Mesendoderm (in vitro differentiated cells): ENCODE data around the gene NEXMIF.

Experiments used
- DNase-seq: peaks from one replicate; pipeline ENCODE4 v3.0.0; 2013
- H2AK5ac ChIP-seq: 2 replicates; pipeline ENCODE4 v1.6.1; 2013; ENCODE audit warnings: low read length, inconsistent platforms
- H2BK120ac ChIP-seq: 2 replicates; pipeline ENCODE4 v1.6.1; 2013; ENCODE audit warnings: low read depth, mild to moderate bottlenecking, low read length, moderate library complexity, mixed read lengths
- H2BK15ac ChIP-seq: replicated peaks from 2 replicates; pipeline ENCODE4 v1.6.1; 2013; ENCODE audit warnings: low read depth, mild to moderate bottlenecking, moderate library complexity
- H2BK5ac ChIP-seq: 2 replicates; pipeline ENCODE4 v1.6.1; 2013; ENCODE audit warnings: low read length, inconsistent platforms
- H3K18ac ChIP-seq: 2 replicates; pipeline ENCODE4 v1.6.1; 2013; ENCODE audit warnings: mild to moderate bottlenecking, low read length, mixed read lengths
- H3K23ac ChIP-seq: one replicate; pipeline ENCODE4 v1.6.1; 2013; ENCODE audit warnings: low read length
- H3K27ac ChIP-seq: 2 replicates; pipeline ENCODE4 v1.5.1; 2013; ENCODE audit warnings: low read depth, mild to moderate bottlenecking, inconsistent platforms, low read length, moderate library complexity
- H3K27me3 ChIP-seq: 2 replicates; pipeline ENCODE4 v1.6.1; 2013; ENCODE audit warnings: low read length, control low read depth, mild to moderate bottlenecking, inconsistent platforms; ENCODE audit not compliant: insufficient read depth, poor library complexity
- H3K36me3 ChIP-seq: 2 replicates; pipeline ENCODE4 v1.6.1; 2013; ENCODE audit warnings: low read length, inconsistent platforms; ENCODE audit not compliant: control insufficient read depth, insufficient read depth
- H3K4ac ChIP-seq: one replicate; pipeline ENCODE4 v1.6.1; 2013; ENCODE audit warnings: low read depth, mild to moderate bottlenecking, low read length, moderate library complexity
- H3K4me1 ChIP-seq: 2 replicates; pipeline ENCODE4 v1.6.1; 2013; ENCODE audit warnings: low read depth, low read length, inconsistent platforms; ENCODE audit not compliant: control insufficient read depth
- H3K4me2 ChIP-seq: 2 replicates; pipeline ENCODE4 v1.6.1; 2013; ENCODE audit warnings: low read length
- H3K4me3 ChIP-seq: 2 replicates; pipeline ENCODE4 v1.5.1; 2013; ENCODE audit warnings: mild to moderate bottlenecking, low read length
- H3K56ac ChIP-seq: one replicate; pipeline ENCODE4 v1.6.1; 2013; ENCODE audit warnings: low read length
- H3K79me1 ChIP-seq: 2 replicates; pipeline ENCODE4 v1.6.1; 2013; ENCODE audit warnings: low read length, inconsistent platforms
- H3K79me2 ChIP-seq: 2 replicates; pipeline ENCODE4 v1.6.1; 2013; ENCODE audit warnings: mild to moderate bottlenecking, low read length; ENCODE audit not compliant: control insufficient read depth, insufficient read depth
- H3K9ac ChIP-seq: 2 replicates; pipeline ENCODE4 v1.6.1; 2013; ENCODE audit warnings: low read length, inconsistent platforms
- H4K5ac ChIP-seq: one replicate; pipeline ENCODE4 v1.6.1; 2013; ENCODE audit warnings: low read length
- H4K8ac ChIP-seq: one replicate; pipeline ENCODE4 v1.6.1; 2013; ENCODE audit warnings: low read depth, mild to moderate bottlenecking, control low read depth, low read length, moderate library complexity
- WGBS: extraction: QIAGEN DNeasy Blood & Tissue Kit; methylation state at CpG from one replicate; pipeline ENCODE4 v1.1.7; 2013; ENCODE audit warnings: low lambda C conversion rate, missing lambda C conversion rate; ENCODE audit not compliant: insufficient coverage; ENCODE audit errors: extremely low coverage; 5-methylcytosine and 5-hydroxymethylcytosine counted together

The NEXMIF gene

GRCh38 chrX:74788545-74789086, 136.6 kb downstream of the NEXMIF start:
- peak; percentile 27 for DNase-seq
- H3K9ac ChIP-seq = no peak overlapping the region
- H3K79me2 ChIP-seq = no peaks in the 10 kb centered on the region
- H3K79me1 ChIP-seq = no peaks in the 10 kb centered on the region
- no peak overlapping the region for H4K5ac ChIP-seq
- no peak overlapping the region for H3K18ac ChIP-seq
- H3K36me3 ChIP-seq = no peaks in the 10 kb centered on the region
- H3K27ac ChIP-seq = no peak overlapping the region
- no peak overlapping the region for H2BK5ac ChIP-seq
- no peak overlapping the region for H3K4ac ChIP-seq
- WGBS = no CpG with 5 or more reads among the region's 1 CpG
- H2BK120ac ChIP-seq = no peak overlapping the region
- no peaks in the 10 kb centered on the region for H3K27me3 ChIP-seq
- no peak overlapping the region for H3K4me2 ChIP-seq
- no peak overlapping the region for H3K4me3 ChIP-seq
- H3K4me1 ChIP-seq = no peaks in the 10 kb centered on the region
- no peak overlapping the region for H3K56ac ChIP-seq
- no peak overlapping the region for H2AK5ac ChIP-seq
- no peak overlapping the region for H3K23ac ChIP-seq
- no peak overlapping the region for H4K8ac ChIP-seq
- H2BK15ac ChIP-seq = no peak overlapping the region

GRCh38 chrX:74784629-74785028, 140.6 kb downstream of the NEXMIF start:
- no peak overlapping the region for H3K4ac ChIP-seq
- H3K79me1 ChIP-seq = no peaks in the 10 kb centered on the region
- no peak overlapping the region for H3K27ac ChIP-seq
- no peak overlapping the region for H2BK15ac ChIP-seq
- no peaks in the 10 kb centered on the region for H3K4me1 ChIP-seq
- H2BK120ac ChIP-seq = no peak overlapping the region
- no peak overlapping the region for H3K18ac ChIP-seq
- no CpG with 5 or more reads among the region's 3 CpGs for WGBS
- no peaks in the 10 kb centered on the region for H3K79me2 ChIP-seq
- H2AK5ac ChIP-seq = no peak overlapping the region
- H3K56ac ChIP-seq = no peak overlapping the region
- no peak overlapping the region for H4K8ac ChIP-seq
- no peak overlapping the region for H3K23ac ChIP-seq
- no peak overlapping the region for H3K9ac ChIP-seq
- H3K36me3 ChIP-seq = no peaks in the 10 kb centered on the region
- H4K5ac ChIP-seq = no peak overlapping the region
- H3K27me3 ChIP-seq = no peaks in the 10 kb centered on the region
- no peak for DNase-seq
- no peak overlapping the region for H3K4me2 ChIP-seq
- no peak overlapping the region for H3K4me3 ChIP-seq
- H2BK5ac ChIP-seq = no peak overlapping the region

GRCh38 chrX:74781507-74782034, 143.7 kb downstream of the NEXMIF start:
- no peaks in the 10 kb centered on the region for H3K4me1 ChIP-seq
- H3K36me3 ChIP-seq = no peaks in the 10 kb centered on the region
- no peak overlapping the region for H2BK15ac ChIP-seq
- H2BK120ac ChIP-seq = no peak overlapping the region
- H3K56ac ChIP-seq = no peak overlapping the region
- H3K27me3 ChIP-seq = no peaks in the 10 kb centered on the region
- H3K18ac ChIP-seq = no peak overlapping the region
- no peak overlapping the region for H4K8ac ChIP-seq
- no peak overlapping the region for H3K4ac ChIP-seq
- no peak overlapping the region for H3K4me3 ChIP-seq
- H2AK5ac ChIP-seq = no peak overlapping the region
- H3K9ac ChIP-seq = no peak overlapping the region
- no peak overlapping the region for H4K5ac ChIP-seq
- no CpG with 5 or more reads among the region's 1 CpG for WGBS
- H3K27ac ChIP-seq = no peak overlapping the region
- H3K79me1 ChIP-seq = no peaks in the 10 kb centered on the region
- H2BK5ac ChIP-seq = no peak overlapping the region
- H3K4me2 ChIP-seq = no peak overlapping the region
- H3K23ac ChIP-seq = no peak overlapping the region
- no peak for DNase-seq
- H3K79me2 ChIP-seq = no peaks in the 10 kb centered on the region

GRCh38 chrX:74779175-74779574, 146.1 kb downstream of the NEXMIF start:
- Histone ChIP-seq H2BK120ac (no peak overlapping the region), H3K36me3 (no peaks in the 10 kb centered on the region), H2AK5ac (no peak overlapping the region), H3K56ac (no peak overlapping the region), H4K5ac (no peak overlapping the region), H2BK5ac (no peak overlapping the region), H3K27ac (no peak overlapping the region), H3K27me3 (no peaks in the 10 kb centered on the region), H3K23ac (no peak overlapping the region), H3K18ac (no peak overlapping the region), H3K79me1 (no peaks in the 10 kb centered on the region), H3K4me3 (no peak overlapping the region), H3K9ac (no peak overlapping the region), H3K79me2 (no peaks in the 10 kb centered on the region), H3K4ac (no peak overlapping the region), H2BK15ac (no peak overlapping the region), H3K4me2 (no peak overlapping the region), H4K8ac (no peak overlapping the region), H3K4me1 (no peaks in the 10 kb centered on the region)
- no CpG with 5 or more reads among the region's 3 CpGs for WGBS
- DNase-seq = peak; percentile 14

- H4K8ac ChIP-seq = no peak overlapping the region
- no peak overlapping the region for H2BK5ac ChIP-seq
- H3K18ac ChIP-seq = no peak overlapping the region
- WGBS = no CpG with 5 or more reads among the region's 1 CpG
- H3K4me1 ChIP-seq = no peaks in the 10 kb centered on the region
- H3K4me2 ChIP-seq = no peak overlapping the region
- no peak overlapping the region for H3K4ac ChIP-seq
- H2BK15ac ChIP-seq = no peak overlapping the region
- no peaks in the 10 kb centered on the region for H3K27me3 ChIP-seq
- DNase-seq = no peak
- no peak overlapping the region for H3K23ac ChIP-seq
- H3K56ac ChIP-seq = no peak overlapping the region
- no peaks in the 10 kb centered on the region for H3K36me3 ChIP-seq
- H2BK120ac ChIP-seq = no peak overlapping the region
- no peak overlapping the region for H3K9ac ChIP-seq
- no peaks in the 10 kb centered on the region for H3K79me1 ChIP-seq
- no peak overlapping the region for H3K27ac ChIP-seq
- no peaks in the 10 kb centered on the region for H3K79me2 ChIP-seq
- no peak overlapping the region for H3K4me3 ChIP-seq
- no peak overlapping the region for H4K5ac ChIP-seq
- H2AK5ac ChIP-seq = no peak overlapping the region
These were observed 150.3 kb downstream of the NEXMIF start for GRCh38 chrX:74774988-74775387.

DNA sequence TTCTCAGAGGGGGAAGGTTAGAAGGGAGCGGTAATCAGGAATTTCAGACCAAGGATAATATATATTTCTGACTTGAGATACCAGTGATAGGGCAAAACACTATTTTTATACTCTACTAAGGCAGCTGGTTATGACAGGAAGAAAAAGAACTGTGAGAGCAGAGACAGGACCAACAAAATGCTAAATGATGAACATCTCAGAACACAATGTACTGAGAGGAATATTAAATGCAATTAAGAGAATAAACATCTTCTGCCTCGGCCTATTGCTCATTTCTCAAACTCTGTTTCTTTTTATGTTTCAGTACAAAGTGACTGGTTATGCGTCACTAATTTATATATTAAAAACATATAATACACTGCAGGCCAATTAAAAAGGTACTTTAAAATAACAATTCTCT, 188.8 kb downstream of the NEXMIF start:
- H3K4ac ChIP-seq = no peak overlapping the region
- H4K5ac ChIP-seq = no peak overlapping the region
- H2BK15ac ChIP-seq = no peak overlapping the region
- H3K4me3 ChIP-seq = no peak overlapping the region
- H2BK120ac ChIP-seq = no peak overlapping the region
- H3K79me1 ChIP-seq = no peaks in the 10 kb centered on the region
- H3K56ac ChIP-seq = no peak overlapping the region
- no peaks in the 10 kb centered on the region for H3K4me1 ChIP-seq
- no peak overlapping the region for H4K8ac ChIP-seq
- no peak overlapping the region for H3K23ac ChIP-seq
- no peak overlapping the region for H3K27ac ChIP-seq
- WGBS = no CpG with 5 or more reads among the region's 3 CpGs
- no peak overlapping the region for H3K18ac ChIP-seq
- DNase-seq = no peak
- no peak overlapping the region for H2AK5ac ChIP-seq
- H3K27me3 ChIP-seq = no peaks in the 10 kb centered on the region
- H3K79me2 ChIP-seq = no peaks in the 10 kb centered on the region
- no peaks in the 10 kb centered on the region for H3K36me3 ChIP-seq
- H3K9ac ChIP-seq = no peak overlapping the region
- H2BK5ac ChIP-seq = no peak overlapping the region
- H3K4me2 ChIP-seq = no peak overlapping the region
